Endometrial microvascular endothelial cells (primary cell): ENCODE measurements around the gene C22orf23. TPM values are rescaled to one million over a fixed set of nuclear protein-coding genes. Genes with fewer than 3 reads are reported as not detected.
"Not testable (repeated sequence)": the region's sequence is repeated elsewhere in the genome, so short reads cannot be mapped to it uniquely, and the experiment has no call there.

Experiments used
- in situ Hi-C: cut with HindIII; loops from 2 replicates; pipeline ENCODE4 v1.10.0; 2017; ENCODE audit warnings: low sequenced_read_pairs, low pct_unique_long_range_greater_than_20kb; ENCODE audit errors: inconsistent ontology term
- total RNA-seq: library from RNA; depleted of rRNA; stranded (reverse); fragments of >200 nt; gene quantifications from one replicate; pipeline ENCODE4 v1.2.3, GENCODE V29; 2015; ENCODE audit errors: inconsistent ontology term

Gene C22orf23
- total RNA-seq, 1 donor from 2014 or later = not detected

DNA sequence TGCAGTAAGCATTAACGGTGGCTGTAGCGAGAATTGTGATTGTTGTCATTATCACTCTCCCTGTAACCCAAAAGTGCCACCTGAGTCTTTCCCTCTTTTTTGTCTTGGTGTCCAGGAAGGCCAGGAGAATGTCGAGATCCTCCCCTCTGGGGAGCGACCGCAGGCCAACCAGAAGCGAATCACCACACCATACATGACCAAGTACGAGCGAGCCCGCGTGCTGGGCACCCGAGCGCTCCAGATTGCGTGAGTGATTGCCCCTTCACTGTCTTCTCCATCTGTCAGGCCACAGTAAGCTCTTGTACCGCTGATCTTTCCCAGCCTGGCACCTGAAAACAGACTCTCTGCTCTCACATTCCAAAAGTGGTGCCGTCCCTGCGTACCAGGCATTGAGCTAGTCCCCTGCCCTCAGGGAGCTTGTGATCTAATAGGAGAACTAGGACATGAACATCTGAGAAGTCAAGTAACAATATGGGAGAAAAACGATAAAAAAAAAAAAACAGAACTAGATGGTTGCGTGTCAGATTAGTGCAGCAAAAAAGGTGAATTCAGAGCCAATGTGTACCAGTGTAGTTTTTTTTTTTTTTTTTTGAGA lies 5.9 kb upstream of the C22orf23 start:
- in situ Hi-C loops = no loop called here

DNA sequence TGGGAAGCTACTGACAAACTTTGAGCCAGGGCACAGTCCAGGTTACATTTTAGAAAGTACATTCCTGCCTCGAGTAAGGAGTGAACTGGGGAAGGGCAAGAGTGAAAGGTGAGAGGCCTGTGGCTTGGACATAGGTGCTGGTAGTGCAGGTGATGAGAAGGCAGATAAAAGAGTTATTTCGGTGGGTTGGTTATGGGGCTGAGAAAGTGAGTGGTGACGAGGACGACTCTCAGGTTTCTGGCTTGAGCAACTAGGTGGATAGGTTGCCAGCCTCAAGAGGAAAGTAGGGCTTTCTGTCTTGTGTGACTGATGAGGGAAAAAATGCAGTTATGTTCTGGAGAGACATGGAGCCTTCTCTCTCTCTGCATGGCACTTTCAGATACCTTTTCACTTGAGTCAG lies 3.8 kb upstream of the C22orf23 start:
- in situ Hi-C loops = no loop called here

DNA sequence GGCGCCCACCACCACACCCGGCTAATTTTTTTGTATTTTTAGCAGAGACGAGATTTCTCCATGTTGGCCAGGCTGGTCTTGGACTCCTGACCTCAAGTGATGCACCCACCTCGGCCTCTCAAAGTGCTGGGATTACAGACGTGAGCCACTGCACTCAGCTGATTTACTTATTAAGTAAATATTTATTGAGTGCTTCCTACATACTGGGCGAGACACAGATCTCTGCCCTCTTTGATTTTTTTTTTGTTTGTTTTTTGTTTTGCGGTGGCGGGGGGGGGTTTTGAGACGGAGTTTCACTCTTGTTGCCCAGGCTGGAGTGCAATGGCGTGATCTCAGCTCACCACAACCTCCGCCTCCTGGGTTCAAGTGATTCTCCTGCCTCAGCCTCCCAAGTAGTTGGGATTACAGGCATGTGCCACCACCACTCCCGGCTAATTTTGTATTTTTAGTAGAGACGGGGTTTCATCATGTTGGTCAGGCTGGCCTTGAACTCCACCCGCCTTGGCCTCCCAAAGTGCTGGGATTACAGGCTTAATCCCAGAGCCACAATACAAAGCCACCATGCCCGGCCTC lies 2.5 kb upstream of the C22orf23 start:
- in situ Hi-C loops = not testable (repeated sequence)

DNA sequence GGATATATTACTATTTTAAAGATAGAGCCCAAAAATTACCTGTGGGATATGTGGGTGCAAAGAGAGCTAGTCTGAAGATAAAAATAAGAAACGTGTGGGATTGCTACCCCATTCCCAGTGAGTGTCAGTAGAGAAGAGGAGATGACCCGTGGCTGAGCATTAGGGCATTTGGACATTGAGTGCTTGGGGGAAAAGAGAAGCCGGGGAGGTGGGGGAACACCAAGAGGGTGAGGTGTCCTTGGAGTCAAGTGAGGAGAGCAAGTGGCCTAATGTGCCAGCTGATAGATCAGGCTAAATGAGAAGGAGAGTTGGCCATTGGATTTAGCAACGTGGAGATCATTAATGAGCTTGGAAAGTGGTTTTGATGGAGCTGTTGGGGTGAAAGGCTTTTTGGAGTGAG lies 1.3 kb upstream of the C22orf23 start:
- in situ Hi-C loops = no loop called here

DNA sequence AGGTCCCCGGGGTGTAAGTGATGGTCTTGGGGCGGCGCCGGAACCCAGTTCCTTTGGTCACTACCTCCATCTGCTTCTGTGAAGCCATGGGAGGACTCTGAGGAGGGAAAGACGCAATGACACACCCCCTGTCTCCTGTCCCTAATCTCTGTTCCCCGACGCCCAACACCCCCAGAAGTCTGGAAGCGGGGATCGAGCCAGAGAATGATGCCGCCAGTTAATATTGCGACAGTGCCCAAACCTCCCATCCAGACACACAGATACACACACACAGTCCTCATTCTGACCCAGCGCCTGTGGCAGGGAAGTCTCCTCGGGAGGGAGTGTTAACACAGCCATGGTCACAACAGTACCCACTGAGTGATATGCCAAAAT lies 352 bp downstream of the C22orf23 start:
- in situ Hi-C loops = no loop called here

DNA sequence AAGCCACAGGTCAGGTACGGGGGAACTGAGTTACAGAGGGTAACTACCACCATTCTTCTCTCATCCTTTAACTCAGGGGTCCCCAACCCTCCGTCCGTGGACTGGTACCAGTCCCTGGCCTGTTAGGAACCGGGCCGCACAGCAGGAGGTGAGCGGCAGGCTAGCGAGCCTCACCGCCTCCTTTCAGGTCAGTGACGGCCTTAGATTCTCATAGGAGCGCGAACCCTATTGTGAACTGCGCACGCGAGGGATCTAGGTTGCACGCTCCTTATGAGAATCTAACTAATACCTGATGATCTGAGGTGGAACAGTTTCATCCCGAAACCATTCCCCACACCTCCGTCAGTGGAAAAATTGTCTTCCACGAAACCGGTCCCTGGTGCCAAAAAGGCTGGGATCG lies 772 bp downstream of the C22orf23 start:
- in situ Hi-C loops = not testable (repeated sequence)

DNA sequence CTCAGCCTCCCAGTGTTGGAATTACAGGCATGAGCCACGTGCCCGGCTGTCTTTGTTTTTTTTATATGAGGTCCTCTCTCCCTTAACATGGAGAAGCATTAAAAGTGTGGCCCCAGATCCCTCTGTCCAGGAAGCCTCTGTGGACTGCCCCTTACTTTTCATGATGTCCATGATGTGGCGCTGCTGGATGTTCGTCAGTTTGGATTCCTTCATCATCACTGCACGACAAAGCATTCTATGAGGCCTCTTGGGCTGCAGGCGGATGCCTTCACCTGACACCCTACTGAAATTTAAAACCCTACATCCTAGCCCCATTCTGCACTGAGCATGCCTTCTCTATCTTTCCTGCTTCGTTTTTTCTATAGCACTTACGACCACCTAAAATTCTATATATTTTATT lies 2.1 kb downstream of the C22orf23 start:
- in situ Hi-C loops = no loop called here

DNA sequence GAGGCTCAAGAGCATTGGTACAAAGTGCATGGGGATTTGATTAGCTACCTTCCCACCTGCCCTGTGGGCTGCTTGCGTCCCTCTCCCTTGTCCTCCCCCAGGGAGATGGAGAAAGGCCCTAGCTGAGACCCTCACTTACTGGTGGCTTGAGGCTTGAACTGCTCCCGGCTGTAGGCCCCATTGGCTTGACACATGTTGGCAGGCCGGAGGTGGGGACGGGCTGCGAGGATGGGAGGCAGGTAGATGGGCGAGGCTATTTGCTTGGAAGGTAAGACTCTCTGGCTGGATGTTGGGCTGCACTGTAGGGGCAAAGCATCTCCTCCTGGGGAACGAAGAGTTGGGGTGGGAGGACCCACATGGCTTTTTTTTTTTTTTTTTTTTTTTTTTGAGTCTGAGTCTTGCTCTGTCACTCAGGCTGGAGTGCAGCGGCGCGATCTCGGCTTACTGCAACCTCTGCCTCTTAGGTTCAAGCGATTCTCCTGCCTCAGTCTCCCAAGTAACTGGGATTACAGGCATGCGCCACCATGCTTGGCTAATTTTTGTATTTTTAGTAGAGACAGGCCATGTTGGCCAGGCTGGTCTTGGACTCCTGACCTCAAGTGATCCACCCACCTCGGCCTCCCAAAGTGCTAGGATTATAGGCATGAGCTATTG lies 6.1 kb downstream of the C22orf23 start:
- in situ Hi-C loops = not testable (repeated sequence)

DNA sequence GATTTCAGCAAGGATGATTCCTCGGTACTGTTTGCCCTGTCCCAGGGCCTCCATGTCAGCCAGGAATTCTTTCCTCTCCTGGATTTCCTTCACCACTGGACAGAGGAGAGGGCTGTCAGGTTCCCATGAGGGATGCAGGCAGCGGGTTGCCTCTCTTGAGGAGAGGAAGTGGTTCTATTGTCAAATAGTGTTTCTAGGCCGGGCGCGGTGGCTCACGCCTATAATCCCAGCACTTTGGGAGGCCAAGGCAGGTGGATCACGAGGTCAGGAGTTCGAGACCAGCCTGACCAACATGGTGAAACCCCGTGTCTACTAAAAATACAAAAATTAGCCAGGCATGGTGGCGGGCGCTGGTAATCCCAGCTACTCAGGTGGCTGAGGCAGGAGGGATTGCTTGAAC lies 9.0 kb downstream of the C22orf23 start:
- in situ Hi-C loops = not testable (repeated sequence)

DNA sequence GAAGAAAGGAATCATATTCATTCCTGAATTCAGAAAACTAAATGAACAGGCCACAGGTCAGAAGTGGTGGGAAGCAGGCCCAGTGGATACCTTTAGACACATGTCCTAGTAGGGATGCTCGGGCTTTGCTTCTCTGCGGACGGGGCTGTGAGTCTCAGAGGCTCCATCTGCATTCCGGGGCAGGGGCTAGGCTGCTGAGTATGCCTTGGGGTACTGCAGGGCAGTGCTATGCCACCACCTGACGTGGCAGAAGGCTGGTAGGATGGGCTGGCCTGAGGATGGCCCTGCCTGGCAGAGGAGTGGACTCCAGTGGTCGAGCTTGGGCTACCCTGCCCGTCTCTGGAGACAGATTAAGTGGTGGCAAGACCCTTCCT lies 9.6 kb downstream of the C22orf23 start:
- in situ Hi-C loops = no loop called here

DNA sequence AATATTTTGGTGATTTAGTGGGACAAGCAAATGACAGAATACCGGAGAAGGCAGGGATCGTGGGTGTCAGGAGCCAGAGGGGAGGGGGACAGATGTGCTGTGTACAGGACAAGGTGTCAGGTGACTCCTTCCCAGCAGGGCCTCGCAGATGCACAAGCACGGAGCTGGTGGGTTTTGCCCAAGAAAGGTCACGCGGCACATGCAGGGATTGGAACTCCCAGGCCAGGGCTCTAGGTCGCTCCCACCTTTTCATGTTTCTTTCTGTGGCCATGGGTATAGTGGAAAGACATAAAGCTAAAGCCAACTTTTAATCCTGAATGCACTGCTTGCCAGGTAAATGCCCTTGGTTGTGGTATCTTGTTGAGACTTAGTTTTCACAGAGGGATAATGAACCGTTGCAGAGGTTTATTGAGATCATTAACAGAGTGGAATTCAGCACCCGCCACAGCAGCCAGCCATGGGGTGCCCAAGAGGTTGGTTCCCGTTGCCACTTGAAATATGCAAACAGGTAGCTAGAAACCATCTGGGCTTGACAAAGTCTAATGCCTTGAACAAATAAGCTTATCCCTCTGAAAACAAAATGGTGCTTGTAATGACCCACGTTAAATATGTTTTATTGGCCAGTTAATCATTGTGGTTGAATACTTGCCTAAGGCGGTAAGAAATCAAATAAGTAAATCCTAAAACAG lies 10.1 kb downstream of the C22orf23 start:
- in situ Hi-C loops = no loop called here

DNA sequence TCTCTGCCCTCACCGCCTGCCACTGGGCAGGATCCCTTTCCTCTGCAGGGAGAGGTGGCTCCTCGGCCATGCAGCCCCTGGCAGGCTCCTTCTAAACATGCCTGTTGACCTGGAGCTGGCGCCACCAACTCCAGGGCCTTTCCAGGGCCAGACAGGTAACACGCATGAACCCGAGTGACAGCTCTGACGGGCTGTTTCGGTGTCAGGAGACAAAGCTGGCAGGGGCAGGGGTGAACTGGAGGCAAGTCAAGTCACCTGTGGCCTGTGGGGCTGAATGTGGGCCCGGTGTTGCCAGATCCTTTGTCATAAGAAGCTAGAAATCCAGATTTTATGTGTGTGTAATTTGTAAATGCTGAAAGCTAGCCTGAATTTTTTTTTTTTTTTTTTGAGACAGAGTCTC lies 11.3 kb downstream of the C22orf23 start:
- in situ Hi-C loops = no loop called here

DNA sequence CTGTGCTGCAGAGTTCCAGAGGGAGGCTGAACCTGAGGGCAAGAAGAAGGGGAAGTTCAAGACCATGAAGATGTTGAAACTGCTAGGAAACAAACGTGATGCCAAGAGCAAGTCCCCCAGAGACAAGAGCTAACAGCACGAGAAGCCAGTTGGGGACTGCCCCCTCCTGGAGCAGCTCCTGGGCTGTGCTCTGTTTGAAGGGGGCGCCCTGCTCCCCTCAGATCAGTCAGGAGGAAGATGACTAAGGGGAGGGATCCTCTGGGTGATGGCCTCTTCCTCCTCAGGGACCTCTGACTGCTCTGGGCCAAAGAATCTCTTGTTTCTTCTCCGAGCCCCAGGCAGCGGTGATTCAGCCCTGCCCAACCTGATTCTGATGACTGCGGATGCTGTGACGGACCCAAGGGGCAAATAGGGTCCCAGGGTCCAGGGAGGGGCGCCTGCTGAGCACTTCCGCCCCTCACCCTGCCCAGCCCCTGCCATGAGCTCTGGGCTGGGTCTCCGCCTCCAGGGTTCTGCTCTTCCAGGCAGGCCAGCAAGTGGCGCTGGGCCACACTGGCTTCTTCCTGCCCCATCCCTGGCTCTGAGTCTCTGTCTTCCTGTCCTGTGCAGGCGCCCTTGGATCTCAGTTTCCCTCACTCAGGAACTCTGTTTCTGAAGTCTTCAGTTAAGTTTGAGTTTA lies 12.6 kb downstream of the C22orf23 start:
- in situ Hi-C loops = no loop called here

DNA sequence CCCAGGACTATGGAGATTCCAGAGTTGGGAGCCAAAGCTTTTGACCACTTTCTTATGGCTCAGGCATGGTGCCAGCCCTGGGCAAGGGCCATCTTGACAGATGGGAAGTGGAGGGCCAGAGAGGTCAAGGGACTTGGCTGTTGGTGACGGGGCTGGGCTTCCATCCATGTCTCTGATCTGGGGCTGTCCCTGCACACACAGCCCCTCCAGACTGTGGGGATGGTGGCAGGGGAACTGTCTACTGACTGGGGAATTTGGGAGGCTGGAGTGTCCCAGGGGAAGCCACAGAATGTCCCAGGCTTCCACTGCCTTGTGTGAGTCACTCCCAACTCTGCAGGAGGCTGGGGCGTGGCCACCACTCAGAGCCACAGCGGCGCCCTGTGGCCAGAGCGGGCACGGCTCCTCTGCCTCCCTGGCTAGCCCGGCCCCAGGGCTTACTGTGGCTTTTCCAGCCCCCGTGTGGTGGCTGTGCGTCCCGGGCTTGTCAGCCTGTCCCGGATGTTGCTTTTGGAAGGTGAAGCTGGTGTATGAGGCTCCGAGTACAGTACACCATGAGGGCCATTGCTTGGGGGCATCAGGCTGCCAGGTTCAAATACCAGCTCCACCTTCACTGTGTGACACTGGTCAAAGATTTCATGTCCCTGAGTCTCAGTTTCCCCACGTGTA lies 19.6 kb downstream of the C22orf23 start:
- in situ Hi-C loops = no loop called here

DNA sequence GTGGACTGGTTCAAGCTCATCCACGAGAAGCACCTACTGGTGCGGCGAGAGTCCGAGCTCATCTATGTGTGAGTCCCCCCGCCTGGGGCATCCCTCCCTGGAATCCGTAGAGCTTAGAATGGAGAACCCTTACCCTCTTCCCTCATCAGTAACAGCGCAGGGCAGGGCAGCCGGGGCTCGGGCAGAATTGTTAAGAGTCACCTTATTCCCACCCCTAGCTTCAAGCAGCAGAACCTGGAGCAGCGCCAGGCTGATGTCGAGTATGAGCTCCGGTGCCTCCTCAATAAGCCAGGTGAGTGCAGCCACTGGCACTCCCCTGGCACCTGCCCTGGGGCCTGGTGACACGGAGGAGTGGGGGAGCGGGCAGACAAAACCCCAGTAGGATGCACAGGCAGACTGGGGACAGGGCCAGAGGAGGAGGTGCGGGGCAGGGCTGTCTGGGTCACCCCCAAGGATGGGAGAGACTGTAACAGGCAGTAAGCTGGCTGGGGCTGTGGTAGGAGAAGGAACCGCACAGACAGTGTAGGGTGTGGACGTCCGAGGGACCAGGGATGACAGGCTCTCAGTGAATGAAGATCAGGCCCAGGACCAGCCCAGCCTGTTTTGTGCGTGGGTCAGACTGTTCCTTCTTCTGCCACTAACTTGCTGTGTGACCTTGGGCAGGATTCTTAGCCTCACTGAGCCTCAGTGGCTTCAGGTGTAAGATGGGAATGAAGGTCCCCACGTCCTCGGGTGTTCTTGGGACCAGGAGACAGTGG lies 20.4 kb downstream of the C22orf23 start:
- in situ Hi-C loops = no loop called here

DNA sequence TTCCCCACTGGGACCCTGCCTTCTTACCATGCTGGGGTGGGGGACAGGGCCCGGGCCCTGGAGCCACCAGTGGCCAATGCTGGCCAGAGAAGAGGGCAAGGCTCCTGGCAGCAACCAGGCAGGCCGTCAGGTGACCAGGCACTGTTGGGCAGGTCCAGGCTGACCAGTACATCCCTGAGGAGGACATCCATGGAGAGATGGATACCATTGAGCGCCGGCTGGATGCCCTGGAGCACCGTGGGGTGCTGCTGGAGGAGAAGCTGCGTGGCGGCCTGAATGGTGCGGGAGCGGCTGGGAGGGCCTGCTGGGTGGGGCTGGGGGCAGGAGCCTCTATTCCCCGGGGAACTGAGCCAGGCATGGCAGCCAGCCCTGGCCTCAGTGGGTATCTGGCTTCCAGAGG lies 21.0 kb downstream of the C22orf23 start:
- in situ Hi-C loops = no loop called here

DNA sequence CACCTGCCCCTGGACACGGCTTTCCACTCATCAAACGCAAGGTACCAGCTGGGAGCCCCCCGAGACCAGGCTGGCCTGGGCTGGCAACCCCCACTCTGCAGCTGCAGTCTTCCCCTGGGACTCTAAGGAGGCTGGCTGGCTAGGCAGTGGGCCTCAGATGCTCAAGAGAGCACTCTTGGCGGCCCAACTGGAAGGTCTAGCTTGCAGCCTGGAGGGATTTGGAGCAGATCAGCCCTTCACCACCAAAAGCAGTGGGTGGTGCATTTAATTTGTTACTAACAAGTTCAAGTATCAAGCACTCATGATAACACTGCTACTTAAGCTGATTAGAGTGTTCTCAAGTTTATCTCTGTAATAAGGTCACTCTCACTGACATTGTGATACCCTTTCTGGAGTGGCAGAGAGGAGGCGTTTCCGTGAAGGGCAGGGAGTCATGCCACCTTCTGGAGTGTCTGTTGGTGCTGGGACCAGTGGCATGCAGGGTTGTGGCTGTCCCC lies 21.5 kb downstream of the C22orf23 start:
- in situ Hi-C loops = no loop called here

DNA sequence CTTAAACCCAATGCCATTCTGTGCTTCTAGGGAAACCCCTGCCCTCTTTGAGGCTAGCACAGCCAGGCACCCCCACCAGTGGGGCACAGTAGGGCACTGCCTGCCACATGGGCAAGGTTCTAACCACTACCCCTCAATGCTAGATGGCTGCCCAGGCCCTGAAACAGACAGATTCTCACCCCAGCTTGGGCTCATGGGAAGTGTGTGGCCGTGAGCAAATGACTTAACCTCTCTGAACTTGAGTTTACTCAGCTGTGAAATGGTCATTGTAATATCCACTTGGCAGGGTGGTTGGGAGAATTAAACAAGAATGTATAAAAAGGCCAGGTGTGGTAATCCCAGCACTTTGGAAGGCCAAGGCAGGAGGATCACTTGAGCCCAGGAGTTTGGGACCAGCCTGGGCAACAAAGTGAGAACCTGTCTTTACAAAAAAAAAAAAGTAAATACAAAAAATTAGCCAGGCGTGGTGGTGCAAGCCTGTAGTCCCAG lies 22.4 kb downstream of the C22orf23 start:
- in situ Hi-C loops = no loop called here
